HEK293T (cell line): ENCODE data around the gene ZNF574.

Experiments used
- ELF4 ChIP-seq: fragments of 450-650 bp; IDR thresholded peaks from 2 replicates; pipeline ENCODE4 v1.6.1; 2017; ENCODE audit warnings: antibody characterized with exemption
- SP1 ChIP-seq: fragments of 450-650 bp; IDR thresholded peaks from 2 replicates; pipeline ENCODE4 v1.6.1; 2017
- TARDBP ChIP-seq: fragments of 450-650 bp; IDR thresholded peaks from 2 replicates; pipeline ENCODE4 v1.6.1; 2016

DNA sequence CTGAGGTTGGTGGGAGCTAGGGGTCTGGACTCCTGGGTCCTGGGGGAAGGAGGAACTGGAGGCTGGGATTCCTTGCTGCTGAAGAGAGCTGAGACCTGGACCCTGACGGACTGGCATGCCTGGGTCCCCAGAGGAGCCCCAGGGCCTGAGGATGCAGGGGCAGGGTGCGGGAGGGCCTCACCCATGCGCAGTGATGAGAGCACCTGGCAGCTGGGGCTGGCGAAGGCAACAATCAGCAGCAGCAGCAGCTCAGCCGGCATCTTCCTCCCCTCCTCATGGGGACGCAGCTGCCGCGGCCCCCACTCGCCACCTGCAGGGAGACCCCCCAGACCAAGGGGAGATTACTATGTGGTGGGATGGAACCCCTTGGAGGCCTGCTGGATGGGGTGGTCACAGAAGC lies 10.5 kb upstream of the ZNF574 start:
- no peak for TF ChIP-seq SP1
- no peak for TF ChIP-seq ELF4
- no peak for TF ChIP-seq TARDBP
